HEK293 (cell line): Measurements from ENCODE around the gene OR5AC2.

ENCODE experiments used
- CTCF ChIA-PET: fragments of 350-600 bp; formaldehyde crosslinking; extraction: SDS; loops from one replicate; lab custom pipeline; 2021; ENCODE audit warnings: antibody characterized with exemption; lab: Yijun Ruan, JAX
- POLR2A ChIA-PET: fragments of 300-600 bp; formaldehyde crosslinking; extraction: SDS; loops from one replicate; lab custom pipeline; 2020; ENCODE audit warnings: antibody characterized with exemption, inconsistent platforms; lab: Yijun Ruan, JAX
- H3K27ac ChIP-seq: fragments of 200-500 bp; sonication (Bioruptor generic); 2 replicates; pipeline ENCODE4 v1.5.1; 2014; ENCODE audit warnings: low read depth, low read length, control low read depth, inconsistent platforms; ENCODE audit errors: extremely low read depth
- H3K36me3 ChIP-seq, 2 experiments: fragments of 200-500 bp in 1 of 2; sonication (Bioruptor generic) in 1 of 2; 1 replicate in 1 of 2; 2 replicates in 1 of 2; pipeline ENCODE4 v1.5.1; 2014 to 2017; ENCODE audit warnings: inconsistent platforms in 2 of 2, low read length in 2 of 2; ENCODE audit not compliant: control insufficient read depth in 2 of 2, insufficient read depth in 1 of 2
- H3K4me1 ChIP-seq: fragments of 200-500 bp; sonication (Bioruptor generic); 2 replicates; pipeline ENCODE4 v1.5.1; 2014; ENCODE audit warnings: mild to moderate bottlenecking, low read length, inconsistent platforms; ENCODE audit not compliant: control insufficient read depth, insufficient read depth
- H3K4me3 ChIP-seq: 2 replicates; pipeline ENCODE4 v1.5.1; 2011; ENCODE audit warnings: low read depth, mild to moderate bottlenecking, control low read depth, low read length, moderate library complexity
- H3K9me3 ChIP-seq: fragments of 200-500 bp; sonication (Bioruptor generic); 2 replicates; pipeline ENCODE4 v1.5.1; 2014; ENCODE audit warnings: low read depth, low read length, inconsistent platforms; ENCODE audit not compliant: control insufficient read depth, insufficient read depth
- HOXC10 ChIP-seq: sonication (generic); formaldehyde crosslinking; IDR thresholded peaks from 2 replicates; pipeline ENCODE4 v1.8.1; 2023; ENCODE audit warnings: mild to moderate bottlenecking, missing genetic modification reagents
- SALL2 ChIP-seq: fragments of 450-650 bp; formaldehyde crosslinking; IDR thresholded peaks from 2 replicates; pipeline ENCODE4 v1.5.0; 2017; ENCODE audit warnings: missing biosample characterization, mild to moderate bottlenecking, missing genetic modification characterization, borderline replicate concordance
- SCRT2 ChIP-seq: fragments of 450-650 bp; formaldehyde crosslinking; IDR thresholded peaks from 2 replicates; pipeline ENCODE4 v1.5.1; 2016; ENCODE audit warnings: missing biosample characterization, missing genetic modification characterization
- TRIM28 ChIP-seq: IDR thresholded peaks from 2 replicates; pipeline ENCODE4 v1.6.1; 2011; ENCODE audit warnings: low read length, control low read depth, borderline replicate concordance
- ZBTB17 ChIP-seq: fragments of 450-650 bp; formaldehyde crosslinking; IDR thresholded peaks from 2 replicates; pipeline ENCODE4 v1.5.1; 2016; ENCODE audit warnings: missing biosample characterization, missing genetic modification characterization
- ZFP3 ChIP-seq: fragments of 450-650 bp; formaldehyde crosslinking; IDR thresholded peaks from 2 replicates; pipeline ENCODE4 v1.5.1; 2016; ENCODE audit warnings: low read depth, missing biosample characterization, missing genetic modification characterization
- ZIC2 ChIP-seq: fragments of 450-650 bp; formaldehyde crosslinking; IDR thresholded peaks from 2 replicates; pipeline ENCODE4 v1.5.1; 2016; ENCODE audit warnings: missing biosample characterization, missing genetic modification characterization
- ZNF133 ChIP-seq: fragments of 450-650 bp; formaldehyde crosslinking; IDR thresholded peaks from 2 replicates; pipeline ENCODE4 v1.5.1; 2016; ENCODE audit warnings: missing biosample characterization, missing genetic modification characterization
- ZNF146 ChIP-seq: fragments of 450-650 bp; formaldehyde crosslinking; IDR thresholded peaks from 2 replicates; pipeline ENCODE4 v1.5.1; 2016; ENCODE audit warnings: missing biosample characterization, missing genetic modification characterization
- ZNF248 ChIP-seq: fragments of 450-650 bp; formaldehyde crosslinking; IDR thresholded peaks from 2 replicates; pipeline ENCODE4 v1.5.1; 2017; ENCODE audit warnings: missing biosample characterization, missing genetic modification characterization
- ZNF324 ChIP-seq: fragments of 450-650 bp; formaldehyde crosslinking; IDR thresholded peaks from 2 replicates; pipeline ENCODE4 v1.5.1; 2016; ENCODE audit warnings: missing biosample characterization, missing genetic modification characterization
- ZNF404 ChIP-seq: fragments of 450-650 bp; formaldehyde crosslinking; IDR thresholded peaks from 2 replicates; pipeline ENCODE4 v1.5.1; 2017; ENCODE audit warnings: missing biosample characterization, missing genetic modification characterization
- ZNF48 ChIP-seq: fragments of 450-650 bp; formaldehyde crosslinking; IDR thresholded peaks from 2 replicates; pipeline ENCODE4 v1.5.1; 2016; ENCODE audit warnings: missing biosample characterization, missing genetic modification characterization
- ZNF596 ChIP-seq: fragments of 450-650 bp; IDR thresholded peaks from 2 replicates; pipeline ENCODE4 v1.5.0; 2018; ENCODE audit warnings: missing biosample characterization, mild to moderate bottlenecking, missing genetic modification characterization, moderate library complexity
- ZNF600 ChIP-seq: fragments of 450-650 bp; formaldehyde crosslinking; IDR thresholded peaks from 2 replicates; pipeline ENCODE4 v1.5.1; 2016; ENCODE audit warnings: missing biosample characterization, missing genetic modification characterization
- TF ChIP-seq, protein P1 (sequence below): fragments of 450-650 bp; formaldehyde crosslinking; IDR thresholded peaks from 2 replicates; pipeline ENCODE4 v1.5.1; 2016; ENCODE audit warnings: missing biosample characterization, missing genetic modification characterization
- TF ChIP-seq, protein P2 (sequence below): fragments of 450-650 bp; formaldehyde crosslinking; IDR thresholded peaks from 2 replicates; pipeline ENCODE4 v1.5.1; 2016; ENCODE audit warnings: missing biosample characterization, missing genetic modification characterization, borderline replicate concordance
- TF ChIP-seq, protein P3 (sequence below): fragments of 450-650 bp; IDR thresholded peaks from 2 replicates; pipeline ENCODE4 v1.5.1; 2018; ENCODE audit warnings: missing biosample characterization, mild to moderate bottlenecking, missing genetic modification characterization
- TF ChIP-seq, protein P4 (sequence below): fragments of 450-650 bp; formaldehyde crosslinking; optimal IDR thresholded peaks from 2 replicates; pipeline ENCODE3; 2016; ENCODE audit warnings: missing biosample characterization, mild to moderate bottlenecking, missing genetic modification characterization
- TF ChIP-seq, protein P5 (sequence below): fragments of 450-650 bp; formaldehyde crosslinking; conservative IDR thresholded peaks from 2 replicates; pipeline ENCODE4 v1.5.1; 2016; ENCODE audit warnings: low read depth, missing biosample characterization, missing genetic modification characterization
- TF ChIP-seq, protein P6 (sequence below): fragments of 450-650 bp; formaldehyde crosslinking; IDR thresholded peaks from 2 replicates; pipeline ENCODE4 v1.5.1; 2016; ENCODE audit warnings: missing biosample characterization, missing genetic modification characterization

Gene OR5AC2

DNA sequence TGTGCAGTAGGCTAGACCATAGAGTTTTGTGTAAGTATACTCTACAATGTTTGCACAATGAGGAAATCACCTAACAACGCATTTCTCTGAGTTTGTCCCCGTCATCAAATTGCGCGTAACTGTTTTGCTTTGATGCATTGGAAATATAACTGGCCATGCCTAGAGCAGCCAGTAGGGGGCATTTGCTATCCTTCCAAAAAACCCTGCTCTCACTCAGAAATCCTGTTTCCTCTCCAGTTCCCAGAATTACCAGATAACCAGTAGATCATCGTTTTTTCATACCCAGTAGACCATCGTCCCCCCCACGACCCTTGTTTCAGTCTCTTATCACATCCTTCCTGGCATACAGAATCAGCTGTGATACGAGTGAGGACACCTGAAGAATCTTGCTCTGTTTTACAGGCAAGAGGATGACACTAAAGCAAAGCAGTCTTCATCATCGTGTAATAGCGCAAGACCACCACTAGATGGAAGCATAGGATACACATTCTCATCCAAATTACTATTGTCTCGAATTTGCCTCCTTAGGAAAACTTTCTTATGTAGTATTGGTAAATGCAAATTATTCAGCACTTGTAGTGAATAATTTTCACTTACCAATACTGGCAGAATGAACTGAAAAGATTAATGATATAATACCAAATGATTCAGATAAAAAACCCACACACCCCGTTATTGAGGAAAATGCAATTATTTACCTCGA is 47.5 kb upstream of the OR5AC2 start:
- no peaks in the 10 kb centered on the region for H3K9me3 ChIP-seq
- peak overlapping the region; percentile 44 for H3K4me3 ChIP-seq
- CTCF ChIA-PET, result interaction anchor here (0.6 to 4.6 kb wide), 20 partner anchors 9 to 1715 kb away, joined by 3 to 51 read pairs (median 5); no protein-coding TSS in a partner anchor
- no peaks in the 10 kb centered on the region for H3K4me1 ChIP-seq
- H3K27ac ChIP-seq, result no peak overlapping the region
- POLR2A ChIA-PET, result no interaction called here
- no peaks in the 10 kb centered on the region for H3K36me3 ChIP-seq
- TF ChIP-seq ZNF133 (tag by site-specific recombination) (no peak), HOXC10 (CRISPR knock-in tag) (no peak), ZNF324 (tag by site-specific recombination) (no peak), ZNF248 (tag by site-specific recombination) (no peak), TRIM28 (peak; percentile 78), ZNF48 (tag by site-specific recombination) (no peak), ZNF596 (no peak), ZFP3 (tag by site-specific recombination) (no peak), SCRT2 (peak; percentile 86), ZNF146 (tag by site-specific recombination) (no peak), ZBTB17 (tag by site-specific recombination) (peak; percentile 48), ZIC2 (tag by site-specific recombination) (no peak), ZNF600 (tag by site-specific recombination) (no peak), ZNF404 (no peak), SALL2 (no peak)
- TF ChIP-seq, protein P1, sequence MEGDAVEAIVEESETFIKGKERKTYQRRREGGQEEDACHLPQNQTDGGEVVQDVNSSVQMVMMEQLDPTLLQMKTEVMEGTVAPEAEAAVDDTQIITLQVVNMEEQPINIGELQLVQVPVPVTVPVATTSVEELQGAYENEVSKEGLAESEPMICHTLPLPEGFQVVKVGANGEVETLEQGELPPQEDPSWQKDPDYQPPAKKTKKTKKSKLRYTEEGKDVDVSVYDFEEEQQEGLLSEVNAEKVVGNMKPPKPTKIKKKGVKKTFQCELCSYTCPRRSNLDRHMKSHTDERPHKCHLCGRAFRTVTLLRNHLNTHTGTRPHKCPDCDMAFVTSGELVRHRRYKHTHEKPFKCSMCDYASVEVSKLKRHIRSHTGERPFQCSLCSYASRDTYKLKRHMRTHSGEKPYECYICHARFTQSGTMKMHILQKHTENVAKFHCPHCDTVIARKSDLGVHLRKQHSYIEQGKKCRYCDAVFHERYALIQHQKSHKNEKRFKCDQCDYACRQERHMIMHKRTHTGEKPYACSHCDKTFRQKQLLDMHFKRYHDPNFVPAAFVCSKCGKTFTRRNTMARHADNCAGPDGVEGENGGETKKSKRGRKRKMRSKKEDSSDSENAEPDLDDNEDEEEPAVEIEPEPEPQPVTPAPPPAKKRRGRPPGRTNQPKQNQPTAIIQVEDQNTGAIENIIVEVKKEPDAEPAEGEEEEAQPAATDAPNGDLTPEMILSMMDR (tag by site-specific recombination), result peak; percentile 72
- TF ChIP-seq, protein P2, sequence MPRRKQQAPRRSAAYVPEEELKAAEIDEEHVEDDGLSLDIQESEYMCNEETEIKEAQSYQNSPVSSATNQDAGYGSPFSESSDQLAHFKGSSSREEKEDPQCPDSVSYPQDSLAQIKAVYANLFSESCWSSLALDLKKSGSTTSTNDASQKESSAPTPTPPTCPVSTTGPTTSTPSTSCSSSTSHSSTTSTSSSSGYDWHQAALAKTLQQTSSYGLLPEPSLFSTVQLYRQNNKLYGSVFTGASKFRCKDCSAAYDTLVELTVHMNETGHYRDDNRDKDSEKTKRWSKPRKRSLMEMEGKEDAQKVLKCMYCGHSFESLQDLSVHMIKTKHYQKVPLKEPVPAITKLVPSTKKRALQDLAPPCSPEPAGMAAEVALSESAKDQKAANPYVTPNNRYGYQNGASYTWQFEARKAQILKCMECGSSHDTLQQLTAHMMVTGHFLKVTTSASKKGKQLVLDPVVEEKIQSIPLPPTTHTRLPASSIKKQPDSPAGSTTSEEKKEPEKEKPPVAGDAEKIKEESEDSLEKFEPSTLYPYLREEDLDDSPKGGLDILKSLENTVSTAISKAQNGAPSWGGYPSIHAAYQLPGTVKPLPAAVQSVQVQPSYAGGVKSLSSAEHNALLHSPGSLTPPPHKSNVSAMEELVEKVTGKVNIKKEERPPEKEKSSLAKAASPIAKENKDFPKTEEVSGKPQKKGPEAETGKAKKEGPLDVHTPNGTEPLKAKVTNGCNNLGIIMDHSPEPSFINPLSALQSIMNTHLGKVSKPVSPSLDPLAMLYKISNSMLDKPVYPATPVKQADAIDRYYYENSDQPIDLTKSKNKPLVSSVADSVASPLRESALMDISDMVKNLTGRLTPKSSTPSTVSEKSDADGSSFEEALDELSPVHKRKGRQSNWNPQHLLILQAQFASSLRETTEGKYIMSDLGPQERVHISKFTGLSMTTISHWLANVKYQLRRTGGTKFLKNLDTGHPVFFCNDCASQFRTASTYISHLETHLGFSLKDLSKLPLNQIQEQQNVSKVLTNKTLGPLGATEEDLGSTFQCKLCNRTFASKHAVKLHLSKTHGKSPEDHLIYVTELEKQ (tag by site-specific recombination), result no peak
- TF ChIP-seq, protein P3, sequence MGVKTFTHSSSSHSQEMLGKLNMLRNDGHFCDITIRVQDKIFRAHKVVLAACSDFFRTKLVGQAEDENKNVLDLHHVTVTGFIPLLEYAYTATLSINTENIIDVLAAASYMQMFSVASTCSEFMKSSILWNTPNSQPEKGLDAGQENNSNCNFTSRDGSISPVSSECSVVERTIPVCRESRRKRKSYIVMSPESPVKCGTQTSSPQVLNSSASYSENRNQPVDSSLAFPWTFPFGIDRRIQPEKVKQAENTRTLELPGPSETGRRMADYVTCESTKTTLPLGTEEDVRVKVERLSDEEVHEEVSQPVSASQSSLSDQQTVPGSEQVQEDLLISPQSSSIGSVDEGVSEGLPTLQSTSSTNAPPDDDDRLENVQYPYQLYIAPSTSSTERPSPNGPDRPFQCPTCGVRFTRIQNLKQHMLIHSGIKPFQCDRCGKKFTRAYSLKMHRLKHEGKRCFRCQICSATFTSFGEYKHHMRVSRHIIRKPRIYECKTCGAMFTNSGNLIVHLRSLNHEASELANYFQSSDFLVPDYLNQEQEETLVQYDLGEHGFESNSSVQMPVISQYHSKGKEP (tag by site-specific recombination), result no peak
- TF ChIP-seq, protein P4, sequence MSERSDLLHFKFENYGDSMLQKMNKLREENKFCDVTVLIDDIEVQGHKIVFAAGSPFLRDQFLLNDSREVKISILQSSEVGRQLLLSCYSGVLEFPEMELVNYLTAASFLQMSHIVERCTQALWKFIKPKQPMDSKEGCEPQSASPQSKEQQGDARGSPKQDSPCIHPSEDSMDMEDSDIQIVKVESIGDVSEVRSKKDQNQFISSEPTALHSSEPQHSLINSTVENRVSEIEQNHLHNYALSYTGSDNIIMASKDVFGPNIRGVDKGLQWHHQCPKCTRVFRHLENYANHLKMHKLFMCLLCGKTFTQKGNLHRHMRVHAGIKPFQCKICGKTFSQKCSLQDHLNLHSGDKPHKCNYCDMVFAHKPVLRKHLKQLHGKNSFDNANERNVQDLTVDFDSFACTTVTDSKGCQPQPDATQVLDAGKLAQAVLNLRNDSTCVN, result peak; percentile 27
- TF ChIP-seq, protein P5, sequence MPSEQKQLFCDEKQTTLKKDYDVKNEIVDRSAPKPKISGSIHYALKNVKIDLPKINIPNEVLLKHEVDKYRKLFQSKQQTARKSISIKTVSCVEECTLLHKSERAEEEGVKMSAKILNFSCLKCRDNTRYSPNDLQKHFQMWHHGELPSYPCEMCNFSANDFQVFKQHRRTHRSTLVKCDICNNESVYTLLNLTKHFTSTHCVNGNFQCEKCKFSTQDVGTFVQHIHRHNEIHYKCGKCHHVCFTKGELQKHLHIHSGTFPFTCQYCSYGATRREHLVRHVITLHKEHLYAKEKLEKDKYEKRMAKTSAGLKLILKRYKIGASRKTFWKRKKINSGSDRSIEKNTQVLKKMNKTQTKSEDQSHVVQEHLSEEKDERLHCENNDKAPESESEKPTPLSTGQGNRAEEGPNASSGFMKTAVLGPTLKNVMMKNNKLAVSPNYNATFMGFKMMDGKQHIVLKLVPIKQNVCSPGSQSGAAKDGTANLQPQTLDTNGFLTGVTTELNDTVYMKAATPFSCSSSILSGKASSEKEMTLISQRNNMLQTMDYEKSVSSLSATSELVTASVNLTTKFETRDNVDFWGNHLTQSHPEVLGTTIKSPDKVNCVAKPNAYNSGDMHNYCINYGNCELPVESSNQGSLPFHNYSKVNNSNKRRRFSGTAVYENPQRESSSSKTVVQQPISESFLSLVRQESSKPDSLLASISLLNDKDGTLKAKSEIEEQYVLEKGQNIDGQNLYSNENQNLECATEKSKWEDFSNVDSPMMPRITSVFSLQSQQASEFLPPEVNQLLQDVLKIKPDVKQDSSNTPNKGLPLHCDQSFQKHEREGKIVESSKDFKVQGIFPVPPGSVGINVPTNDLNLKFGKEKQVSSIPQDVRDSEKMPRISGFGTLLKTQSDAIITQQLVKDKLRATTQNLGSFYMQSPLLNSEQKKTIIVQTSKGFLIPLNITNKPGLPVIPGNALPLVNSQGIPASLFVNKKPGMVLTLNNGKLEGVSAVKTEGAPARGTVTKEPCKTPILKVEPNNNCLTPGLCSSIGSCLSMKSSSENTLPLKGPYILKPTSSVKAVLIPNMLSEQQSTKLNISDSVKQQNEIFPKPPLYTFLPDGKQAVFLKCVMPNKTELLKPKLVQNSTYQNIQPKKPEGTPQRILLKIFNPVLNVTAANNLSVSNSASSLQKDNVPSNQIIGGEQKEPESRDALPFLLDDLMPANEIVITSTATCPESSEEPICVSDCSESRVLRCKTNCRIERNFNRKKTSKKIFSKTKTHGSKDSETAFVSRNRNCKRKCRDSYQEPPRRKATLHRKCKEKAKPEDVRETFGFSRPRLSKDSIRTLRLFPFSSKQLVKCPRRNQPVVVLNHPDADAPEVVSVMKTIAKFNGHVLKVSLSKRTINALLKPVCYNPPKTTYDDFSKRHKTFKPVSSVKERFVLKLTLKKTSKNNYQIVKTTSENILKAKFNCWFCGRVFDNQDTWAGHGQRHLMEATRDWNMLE, result 0 out of 2 replicates have a peak, but pooled peaks have one; percentile 32
- TF ChIP-seq, protein P6, sequence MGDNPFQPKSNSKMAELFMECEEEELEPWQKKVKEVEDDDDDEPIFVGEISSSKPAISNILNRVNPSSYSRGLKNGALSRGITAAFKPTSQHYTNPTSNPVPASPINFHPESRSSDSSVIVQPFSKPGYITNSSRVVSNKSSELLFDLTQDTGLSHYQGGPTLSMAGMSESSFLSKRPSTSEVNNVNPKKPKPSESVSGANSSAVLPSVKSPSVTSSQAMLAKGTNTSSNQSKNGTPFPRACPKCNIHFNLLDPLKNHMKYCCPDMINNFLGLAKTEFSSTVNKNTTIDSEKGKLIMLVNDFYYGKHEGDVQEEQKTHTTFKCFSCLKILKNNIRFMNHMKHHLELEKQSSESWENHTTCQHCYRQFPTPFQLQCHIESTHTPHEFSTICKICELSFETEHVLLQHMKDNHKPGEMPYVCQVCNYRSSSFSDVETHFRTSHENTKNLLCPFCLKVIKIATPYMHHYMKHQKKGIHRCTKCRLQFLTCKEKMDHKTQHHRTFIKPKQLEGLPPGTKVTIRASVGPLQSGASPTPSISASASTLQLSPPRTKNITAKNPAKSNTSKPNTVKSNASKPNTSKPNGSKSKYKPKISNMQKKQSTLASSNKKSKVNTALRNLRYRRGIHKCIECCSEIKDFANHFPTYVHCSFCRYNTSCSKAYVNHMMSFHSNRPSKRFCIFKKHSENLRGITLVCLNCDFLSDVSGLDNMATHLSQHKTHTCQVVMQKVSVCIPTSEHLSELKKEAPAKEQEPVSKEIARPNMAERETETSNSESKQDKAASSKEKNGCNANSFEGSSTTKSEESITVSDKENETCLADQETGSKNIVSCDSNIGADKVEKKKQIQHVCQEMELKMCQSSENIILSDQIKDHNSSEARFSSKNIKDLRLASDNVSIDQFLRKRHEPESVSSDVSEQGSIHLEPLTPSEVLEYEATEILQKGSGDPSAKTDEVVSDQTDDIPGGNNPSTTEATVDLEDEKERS (tag by site-specific recombination), result no peak
